HepG2 (cell line): Measurements from ENCODE around the gene CCDC57. TPM values are rescaled to one million over a fixed set of nuclear protein-coding genes. Genes with fewer than 3 reads are reported as not detected.

Experiments
- ARID4A ChIP-seq: sonication (generic); formaldehyde crosslinking; IDR thresholded peaks from 2 replicates; pipeline ENCODE4 v1.5.0; 2020; ENCODE audit warnings: mild to moderate bottlenecking, missing genetic modification reagents, borderline replicate concordance
- EZH2 ChIP-seq: conservative IDR thresholded peaks from 2 replicates; pipeline ENCODE4 v1.6.1; 2012; ENCODE audit warnings: mild to moderate bottlenecking, low read depth, low read length, moderate library complexity
- GATA4 ChIP-seq: sonication (generic); IDR thresholded peaks from 2 replicates; pipeline ENCODE4 v1.6.1; 2016; ENCODE audit warnings: antibody characterized with exemption, low read depth, borderline replicate concordance
- HMG20B ChIP-seq: conservative IDR thresholded peaks from 2 replicates; pipeline ENCODE4 v1.6.1; 2016; ENCODE audit warnings: missing genetic modification reagents, missing compliant biosample characterization
- HNRNPUL1 ChIP-seq: fragments of 200-400 bp; formaldehyde crosslinking; IDR thresholded peaks from 2 replicates; pipeline ENCODE4 v1.6.1; 2017; ENCODE audit warnings: low read depth, mild to moderate bottlenecking, low read length, moderate library complexity
- HOXA3 ChIP-seq: sonication (generic); formaldehyde crosslinking; IDR thresholded peaks from 2 replicates; pipeline ENCODE4 v1.5.0; 2020; ENCODE audit warnings: missing genetic modification reagents
- KDM3A ChIP-seq: IDR thresholded peaks from 2 replicates; pipeline ENCODE4 v1.6.1; 2018; ENCODE audit warnings: low read depth, missing compliant biosample characterization
- MXD3 ChIP-seq: IDR thresholded peaks from 2 replicates; pipeline ENCODE4 v1.6.1; 2016; ENCODE audit warnings: mild to moderate bottlenecking, missing biosample characterization, missing genetic modification reagents
- MXD4 ChIP-seq: IDR thresholded peaks from 2 replicates; pipeline ENCODE4 v1.6.1; 2016; ENCODE audit warnings: mild to moderate bottlenecking, missing biosample characterization, missing genetic modification reagents
- NFIC ChIP-seq: IDR thresholded peaks from 2 replicates; pipeline ENCODE4 v1.6.1; 2012; ENCODE audit warnings: mild to moderate bottlenecking, low read length, inconsistent platforms
- RBAK ChIP-seq: sonication (generic); formaldehyde crosslinking; IDR thresholded peaks from 2 replicates; pipeline ENCODE4 v1.5.1; 2020; ENCODE audit warnings: mild to moderate bottlenecking, missing genetic modification reagents
- RFXANK ChIP-seq: IDR thresholded peaks from 2 replicates; pipeline ENCODE4 v1.6.1; 2016
- TBP ChIP-seq: sonication (generic); formaldehyde crosslinking; IDR thresholded peaks from 2 replicates; pipeline ENCODE4 v1.5.0; 2020; ENCODE audit warnings: missing genetic modification reagents
- ZNF121 ChIP-seq: sonication (generic); formaldehyde crosslinking; IDR thresholded peaks from 2 replicates; pipeline ENCODE4 v1.5.0; 2020; ENCODE audit warnings: mild to moderate bottlenecking, missing genetic modification reagents
- ZNF18 ChIP-seq: sonication (generic); formaldehyde crosslinking; IDR thresholded peaks from 2 replicates; pipeline ENCODE4 v1.8.0; 2022; ENCODE audit warnings: mild to moderate bottlenecking, missing genetic modification reagents; ENCODE audit not compliant: insufficient replicate concordance
- ZNF20 ChIP-seq: sonication (generic); formaldehyde crosslinking; IDR thresholded peaks from 2 replicates; pipeline ENCODE4 v1.4.0; 2020; ENCODE audit warnings: mild to moderate bottlenecking, moderate library complexity, missing genetic modification reagents
- ZNF207 ChIP-seq: fragments of 450-650 bp; IDR thresholded peaks from 2 replicates; pipeline ENCODE4 v1.6.1; 2016; ENCODE audit warnings: antibody characterized with exemption, borderline replicate concordance
- ZNF263 ChIP-seq: sonication (generic); formaldehyde crosslinking; IDR thresholded peaks from 2 replicates; pipeline ENCODE4 v1.4.0; 2020; ENCODE audit warnings: missing genetic modification reagents
- ZNF264 ChIP-seq: sonication (generic); formaldehyde crosslinking; IDR thresholded peaks from 2 replicates; pipeline ENCODE4 v1.4.0; 2020; ENCODE audit warnings: missing genetic modification reagents
- ZNF580 ChIP-seq: IDR thresholded peaks from 2 replicates; pipeline ENCODE4 v1.6.1; 2016; ENCODE audit warnings: low read depth, borderline replicate concordance
- ZNF780A ChIP-seq: sonication (generic); formaldehyde crosslinking; IDR thresholded peaks from 2 replicates; pipeline ENCODE4 v1.8.0; 2022; ENCODE audit warnings: mild to moderate bottlenecking, missing genetic modification reagents, moderate library complexity
- ZNF850 ChIP-seq: sonication (generic); formaldehyde crosslinking; conservative IDR thresholded peaks from 2 replicates; pipeline ENCODE4 v1.9.0; 2021; ENCODE audit warnings: mild to moderate bottlenecking, missing genetic modification reagents
- polyA plus RNA-seq, 8 experiments: library from polyadenylated mRNA; depleted of rRNA in 3 of 8; stranded (reverse) in 7 of 8; unstranded in 1 of 8; fragments of >200 nt; fragmentation: Illumina TruSeq in 4 of 8; extraction: Trizol in 4 of 8; gene quantifications; 2 replicates each; pipeline versions ENCODE4 v1.2.1 to v1.2.3, GENCODE V29; 2011 to 2016; ENCODE audit warnings: low read depth in 4 of 8, missing spikeins in 1 of 8, mixed read lengths in 1 of 8; ENCODE audit not compliant: insufficient read depth in 1 of 8
- total RNA-seq, 5 experiments: library from RNA; depleted of rRNA; stranded (reverse); fragments of >200 nt; fragmentation: Illumina TruSeq; extraction: Trizol; gene quantifications; 2 replicates each; pipeline ENCODE4 v1.2.3, GENCODE V29; 2016; ENCODE audit warnings: low read depth in 1 of 5
- TF ChIP-seq, protein P1 (sequence below): sonication (generic); formaldehyde crosslinking; IDR thresholded peaks from 2 replicates; pipeline ENCODE4 v1.4.0; 2020; ENCODE audit warnings: missing genetic modification reagents

Gene CCDC57
- total and polyA plus RNA-seq, 2 of the 13 experiments (the other 11 are each of a cell fraction or from before 2014, with no cell fraction given): 59.3 to 59.9 TPM

DNA sequence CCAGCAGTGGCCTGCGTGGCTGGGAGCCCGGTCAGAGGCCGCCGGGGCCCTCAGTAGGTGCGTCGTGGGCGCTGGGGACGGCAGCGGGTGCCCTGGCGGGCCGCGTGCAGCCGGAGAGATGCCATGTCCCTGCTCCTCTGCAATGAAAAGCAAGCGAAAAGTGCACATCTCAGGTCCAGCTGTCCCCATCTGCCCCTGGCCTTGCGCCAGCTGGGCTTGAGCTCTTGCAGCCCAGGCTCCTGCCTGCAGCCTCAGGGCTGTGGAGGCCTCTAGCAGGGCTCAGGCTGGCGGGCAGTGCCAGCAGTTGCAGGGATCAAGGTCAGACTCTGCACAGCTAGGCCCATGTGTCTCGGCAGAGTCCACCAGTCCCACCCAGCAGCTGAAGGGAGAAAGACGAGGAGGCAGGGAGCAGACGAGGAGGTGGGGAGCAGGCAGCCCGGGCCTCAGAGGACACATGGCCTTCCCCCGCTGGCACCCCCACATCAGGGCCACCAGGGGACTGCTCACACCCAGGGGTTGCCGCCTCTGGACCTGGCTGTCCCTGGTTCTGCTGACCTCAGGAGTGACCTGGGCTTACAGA lies 27.4 kb upstream of the CCDC57 start (continued):
- TF ChIP-seq HNRNPUL1 (no peak), TBP (CRISPR knock-in tag) (no peak), EZH2 (no peak), MXD4 (0 out of 2 replicates have a peak, but pooled peaks have one; percentile 50), RFXANK (no peak), RBAK (CRISPR knock-in tag) (peak; percentile 21; the same call in 1 of the 2 replicates), MXD3 (CRISPR knock-in tag) (peak; percentile 61), ZNF264 (CRISPR knock-in tag) (no peak), ZNF18 (CRISPR knock-in tag) (peak; percentile 79), ZNF580 (CRISPR knock-in tag) (peak; percentile 54; the same call in 1 of the 2 replicates), ZNF207 (no peak), GATA4 (0 out of 2 replicates have a peak, but pooled peaks have one; percentile 45), ZNF780A (CRISPR knock-in tag) (no peak; the same call in 1 of the 2 replicates), ZNF850 (CRISPR knock-in tag) (no peak), HOXA3 (CRISPR knock-in tag) (peak; percentile 69), HMG20B (CRISPR knock-in tag) (no peak), ZNF263 (CRISPR knock-in tag) (no peak; the same call in 1 of the 2 replicates), NFIC (no peak), KDM3A (CRISPR knock-in tag) (peak; percentile 39), ZNF121 (no peak), ZNF20 (no peak), ARID4A (CRISPR knock-in tag) (peak; percentile 75)
- TF ChIP-seq, protein P1, sequence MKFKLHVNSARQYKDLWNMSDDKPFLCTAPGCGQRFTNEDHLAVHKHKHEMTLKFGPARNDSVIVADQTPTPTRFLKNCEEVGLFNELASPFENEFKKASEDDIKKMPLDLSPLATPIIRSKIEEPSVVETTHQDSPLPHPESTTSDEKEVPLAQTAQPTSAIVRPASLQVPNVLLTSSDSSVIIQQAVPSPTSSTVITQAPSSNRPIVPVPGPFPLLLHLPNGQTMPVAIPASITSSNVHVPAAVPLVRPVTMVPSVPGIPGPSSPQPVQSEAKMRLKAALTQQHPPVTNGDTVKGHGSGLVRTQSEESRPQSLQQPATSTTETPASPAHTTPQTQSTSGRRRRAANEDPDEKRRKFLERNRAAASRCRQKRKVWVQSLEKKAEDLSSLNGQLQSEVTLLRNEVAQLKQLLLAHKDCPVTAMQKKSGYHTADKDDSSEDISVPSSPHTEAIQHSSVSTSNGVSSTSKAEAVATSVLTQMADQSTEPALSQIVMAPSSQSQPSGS (CRISPR knock-in tag): 0 out of 2 replicates have a peak, but pooled peaks have one; percentile 25
